GM19455 (cell line): ENCODE measurements around the gene EYA4.

Experiments
- ATAC-seq: cut with Tn5 transposase; IDR thresholded peaks from one replicate; pipeline ENCODE4 v1.9.1; 2021; ENCODE audit not compliant: unreplicated experiment

The EYA4 gene

DNA sequence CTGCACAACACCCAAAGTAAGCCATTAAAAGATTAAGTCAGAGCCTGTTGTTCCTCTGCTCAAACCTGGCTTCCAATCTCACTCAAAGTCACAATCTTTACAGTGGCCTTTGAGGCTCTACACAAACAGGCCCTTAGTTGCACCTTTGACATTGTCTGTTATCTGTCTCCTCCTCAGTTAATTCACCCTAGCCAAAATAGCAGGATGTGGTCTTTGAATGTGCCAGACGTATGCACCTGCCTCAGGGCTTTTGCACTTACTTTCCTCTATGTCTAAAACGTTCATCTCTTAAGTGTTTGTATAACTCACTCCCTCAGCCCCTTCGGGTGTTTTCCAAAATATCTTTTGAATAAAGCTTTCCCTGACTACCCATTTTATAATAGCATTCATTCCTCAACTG, 107.7 kb downstream of the EYA4 start:
- no peak for ATAC-seq

GRCh38 chr6:133350928-133351327, 109.8 kb downstream of the EYA4 start:
- no peak for ATAC-seq

GRCh38 chr6:133352046-133352445, 110.9 kb downstream of the EYA4 start:
- no peak for ATAC-seq

DNA sequence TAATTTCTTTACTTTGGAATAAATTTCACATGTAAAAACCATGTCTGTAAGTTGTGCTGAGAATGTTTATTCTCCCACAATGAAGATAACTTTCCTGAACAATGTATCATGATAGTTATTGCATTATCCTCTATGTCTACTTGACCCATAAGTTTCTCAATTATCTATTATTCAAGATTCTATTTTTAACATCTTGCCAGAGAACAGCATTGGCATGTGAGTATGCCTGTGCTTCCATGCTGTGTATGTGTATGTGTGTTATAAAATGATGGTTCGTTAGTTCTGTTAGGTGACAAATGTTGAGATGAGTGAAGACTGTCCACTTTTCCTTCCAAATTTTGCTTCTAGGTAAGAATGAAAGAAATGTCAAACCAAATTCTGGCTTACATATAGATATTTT, 111.9 kb downstream of the EYA4 start:
- ATAC-seq = no peak

DNA sequence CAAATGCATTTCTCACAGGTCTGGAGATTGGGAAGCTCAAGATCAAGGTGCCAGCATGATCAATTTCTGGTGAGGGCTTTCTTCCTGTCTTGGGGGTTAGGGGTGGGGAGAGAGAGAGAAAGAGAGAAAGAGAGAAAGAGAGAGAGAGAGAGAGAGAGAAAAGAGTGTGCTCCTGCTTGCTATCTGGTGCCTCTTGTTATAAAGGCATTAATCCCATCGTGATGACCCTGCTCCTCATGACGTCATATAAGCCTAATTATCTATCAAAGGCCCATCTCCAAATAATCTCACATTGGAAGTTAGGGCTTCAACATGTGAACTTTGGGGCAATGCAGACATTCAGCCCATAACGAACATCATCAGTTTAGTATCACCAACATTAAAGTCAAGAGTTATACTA, 114.8 kb downstream of the EYA4 start:
- no peak for ATAC-seq

- ATAC-seq = no peak
Measured at GRCh38 chr6:133358574-133359150, 117.5 kb downstream of the EYA4 start.

DNA sequence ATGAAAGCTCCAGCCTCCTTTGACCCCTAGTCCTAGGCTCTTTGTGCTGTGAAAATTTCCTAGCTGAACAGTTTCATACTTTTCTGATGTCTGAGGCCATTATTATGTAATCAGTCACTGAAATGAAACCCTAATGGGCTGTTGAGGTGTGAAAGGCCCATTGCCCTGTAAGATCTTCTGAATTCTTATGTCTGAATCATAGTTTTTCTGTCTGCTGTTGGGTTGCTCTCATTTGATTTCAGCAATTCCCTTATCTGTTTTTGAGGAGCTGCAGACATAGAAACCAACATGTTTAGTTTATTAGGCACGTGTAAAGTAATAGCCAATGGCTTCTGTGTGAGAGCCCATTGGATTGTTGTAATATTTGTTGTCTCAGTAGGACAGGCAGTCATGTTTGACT, 118.1 kb downstream of the EYA4 start:
- ATAC-seq = no peak

- ATAC-seq = no peak
Measured at GRCh38 chr6:133359760-133360159, 118.6 kb downstream of the EYA4 start.

GRCh38 chr6:133360194-133360593, 119.0 kb downstream of the EYA4 start:
- ATAC-seq = no peak

- ATAC-seq = no peak
Measured at GRCh38 chr6:133362813-133363212, 121.7 kb downstream of the EYA4 start.

GRCh38 chr6:133368664-133369063, 127.5 kb downstream of the EYA4 start:
- ATAC-seq = no peak

- no peak for ATAC-seq
Measured at GRCh38 chr6:133369773-133370272, 128.7 kb downstream of the EYA4 start.

GRCh38 chr6:133376743-133377142, 135.6 kb downstream of the EYA4 start:
- ATAC-seq = no peak

GRCh38 chr6:133377219-133377618, 136.1 kb downstream of the EYA4 start:
- ATAC-seq = no peak

DNA sequence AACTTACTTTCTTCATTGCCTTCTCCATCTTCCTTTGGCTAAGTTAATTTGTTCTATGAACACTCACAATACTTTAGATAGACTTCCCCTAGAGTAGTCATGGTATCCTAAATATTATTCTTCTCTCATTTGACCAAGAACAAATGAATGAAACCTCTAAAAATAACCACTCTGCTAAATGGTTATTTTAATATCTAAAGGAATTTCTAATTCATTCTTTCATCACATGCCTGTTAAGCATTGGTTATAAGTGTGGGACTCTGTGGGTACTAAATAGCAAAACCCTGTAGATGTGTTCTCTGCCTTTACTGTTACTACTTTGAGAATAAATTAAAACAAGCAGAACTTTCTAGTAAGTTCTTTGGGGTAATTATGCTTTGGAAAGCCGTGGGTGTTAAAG, 138.9 kb downstream of the EYA4 start:
- ATAC-seq = no peak

DNA sequence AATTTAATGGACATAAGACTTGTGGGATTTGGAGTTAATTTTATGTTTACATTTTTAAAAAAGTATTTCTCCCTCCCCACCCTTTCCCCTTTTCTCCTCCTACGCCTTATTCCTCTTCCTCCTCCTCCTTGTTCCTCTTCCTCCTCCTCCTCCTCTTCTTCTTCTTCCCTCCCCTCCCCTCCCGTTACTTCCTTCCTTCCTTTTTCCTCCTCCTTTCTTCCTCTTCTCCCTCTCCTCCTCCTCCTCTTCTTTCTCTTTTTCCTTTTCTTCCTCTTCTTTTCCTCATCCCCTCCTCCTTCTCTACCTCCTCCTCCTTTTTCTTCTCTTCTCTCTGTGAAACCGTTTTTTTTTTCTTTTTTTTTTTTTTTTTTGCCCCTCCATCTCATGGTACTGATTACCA, 139.6 kb downstream of the EYA4 start:
- ATAC-seq = no peak

DNA sequence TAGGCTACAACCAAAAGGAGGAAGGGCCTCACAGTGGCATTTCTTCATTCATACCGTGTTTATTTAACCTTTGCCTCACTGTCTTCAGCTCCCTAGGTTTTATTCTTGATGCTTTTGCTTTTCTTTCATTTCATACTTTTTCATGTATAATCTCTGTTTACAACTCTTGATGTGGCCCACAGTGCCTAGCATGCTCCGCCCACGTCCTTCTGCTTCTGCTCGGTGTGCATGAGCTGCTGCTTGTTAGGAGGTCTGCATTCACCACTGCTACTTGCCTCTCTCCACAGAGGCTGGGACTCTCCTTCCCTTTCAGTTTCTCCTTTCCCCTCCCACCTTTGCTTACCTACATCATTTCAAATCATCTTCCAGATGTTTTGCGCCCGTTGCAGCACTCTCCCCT, 147.6 kb downstream of the EYA4 start:
- ATAC-seq = no peak

DNA sequence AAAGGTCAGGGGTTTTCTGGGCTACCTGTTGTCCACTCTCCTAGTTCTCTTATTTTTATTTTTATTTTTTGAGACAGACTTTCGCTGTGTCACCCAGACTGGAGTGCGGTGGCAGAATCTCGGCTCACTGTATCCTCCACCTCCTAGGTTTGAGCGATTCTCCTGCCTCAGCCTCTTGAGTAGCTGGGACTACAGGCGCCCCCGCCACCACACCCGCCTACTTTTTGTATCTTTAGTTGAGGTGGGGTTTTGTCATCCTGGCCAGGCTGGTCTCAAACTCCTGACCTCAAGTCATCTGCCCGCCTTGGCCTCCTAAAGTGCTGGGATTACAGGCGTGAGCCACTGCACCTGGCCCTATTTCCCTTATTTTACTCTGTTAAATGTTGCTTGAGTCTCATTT, 149.0 kb downstream of the EYA4 start:
- no peak for ATAC-seq

DNA sequence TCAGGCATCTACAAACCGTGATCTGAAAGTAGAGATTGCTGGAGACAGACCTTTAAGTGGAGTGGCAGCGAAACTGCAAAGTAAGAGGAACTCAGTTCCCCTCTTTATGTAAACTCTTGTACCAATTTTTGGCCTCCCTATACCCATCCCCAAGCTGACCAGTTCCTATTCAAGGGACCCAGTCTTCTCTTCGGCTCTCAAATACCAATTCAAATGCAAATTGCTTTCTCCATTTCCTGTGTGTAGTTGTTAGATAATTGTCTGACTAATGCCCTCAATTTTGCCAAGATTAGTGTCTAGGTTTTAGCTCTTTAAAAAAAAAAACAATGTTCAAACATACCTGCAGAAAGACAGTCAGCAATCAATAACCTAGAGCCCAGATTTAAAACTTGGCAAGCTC, 150.9 kb downstream of the EYA4 start:
- no peak for ATAC-seq

DNA sequence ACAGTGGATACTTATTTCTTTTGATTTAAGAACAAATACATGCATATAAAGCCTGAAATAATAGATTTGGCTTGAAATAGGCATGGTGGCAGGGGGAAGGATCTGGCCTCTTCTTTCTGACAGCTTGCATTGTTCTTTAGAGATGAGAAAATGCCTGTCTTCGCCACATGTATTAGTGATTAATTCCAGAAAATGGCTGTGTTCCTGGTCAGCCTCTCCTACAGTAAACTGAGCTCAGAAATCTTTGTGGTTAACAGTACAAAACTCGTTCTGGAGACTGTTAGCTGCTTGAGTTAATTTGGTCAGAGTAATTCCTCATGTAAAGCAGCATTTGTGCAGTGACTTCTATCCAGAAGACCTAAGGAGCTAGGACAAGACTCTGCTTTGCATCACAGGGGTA, 151.5 kb downstream of the EYA4 start:
- ATAC-seq = no peak

GRCh38 chr6:133393891-133394290, 152.7 kb downstream of the EYA4 start:
- ATAC-seq = no peak

DNA sequence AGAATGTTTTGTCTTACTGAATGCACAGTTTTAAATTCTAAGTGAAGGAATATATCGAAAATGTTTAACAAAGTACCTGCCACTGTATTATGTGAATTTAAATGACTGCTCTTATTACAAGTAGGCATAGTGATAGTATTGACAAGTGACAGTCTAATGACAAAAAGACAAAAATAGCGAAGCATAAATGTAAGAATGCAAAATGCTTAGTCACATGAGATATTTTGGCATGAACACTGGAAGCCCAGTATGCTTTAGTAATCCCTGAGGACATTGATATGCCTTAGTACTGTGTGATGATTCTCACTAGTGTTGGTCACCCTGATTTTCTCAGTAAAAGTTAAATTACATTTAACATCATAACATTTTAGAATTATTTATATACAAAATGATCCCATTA, 153.5 kb downstream of the EYA4 start:
- no peak for ATAC-seq

GRCh38 chr6:133396233-133396983, 155.3 kb downstream of the EYA4 start:
- ATAC-seq = no peak
